GM12878 (cell line): Measurements from ENCODE around the gene SATB1. TPM values are rescaled to one million over a fixed set of nuclear protein-coding genes. Genes with fewer than 3 reads are reported as not detected.

Experiments
- BCLAF1 ChIP-seq: fragments of 450-650 bp; IDR thresholded peaks from 2 replicates; pipeline ENCODE4 v1.6.1; 2017; ENCODE audit warnings: antibody characterized with exemption, mild to moderate bottlenecking, moderate library complexity
- BMI1 ChIP-seq: fragments of 450-650 bp; IDR thresholded peaks from 2 replicates; pipeline ENCODE4 v1.6.1; 2016; ENCODE audit warnings: mild to moderate bottlenecking, moderate library complexity, borderline replicate concordance
- DPF2 ChIP-seq: fragments of 450-650 bp; IDR thresholded peaks from 2 replicates; pipeline ENCODE4 v1.6.1; 2017; ENCODE audit warnings: mild to moderate bottlenecking
- E4F1 ChIP-seq: fragments of 450-650 bp; IDR thresholded peaks from 2 replicates; pipeline ENCODE4 v1.6.1; 2018; ENCODE audit warnings: borderline replicate concordance, mild to moderate bottlenecking; ENCODE audit not compliant: partially characterized antibody
- KDM1A ChIP-seq: fragments of 200-600 bp; sonication (generic); IDR thresholded peaks from 2 replicates; pipeline ENCODE4 v1.6.1; 2016; ENCODE audit warnings: borderline replicate concordance
- NR2C1 ChIP-seq: fragments of 450-650 bp; IDR thresholded peaks from 2 replicates; pipeline ENCODE4 v1.6.1; 2017; ENCODE audit warnings: antibody characterized with exemption, mild to moderate bottlenecking, moderate library complexity
- RUNX3 ChIP-seq: IDR thresholded peaks from 2 replicates; pipeline ENCODE4 v1.6.1; 2012; ENCODE audit warnings: low read length, inconsistent platforms
- SUZ12 ChIP-seq: fragments of 200-600 bp; sonication (generic); IDR thresholded peaks from one replicate; pipeline ENCODE4 v1.6.1; 2018; ENCODE audit warnings: antibody characterized with exemption, mild to moderate bottlenecking; ENCODE audit not compliant: unreplicated experiment
- USF1 ChIP-seq: IDR thresholded peaks from 2 replicates; pipeline ENCODE4 v1.6.1; 2011; ENCODE audit warnings: borderline replicate concordance, low read depth, mild to moderate bottlenecking, moderate library complexity, mixed read lengths, low read length; ENCODE audit not compliant: insufficient read depth; ENCODE audit errors: extremely low read length
- ZBED1 ChIP-seq: IDR thresholded peaks from 2 replicates; pipeline ENCODE4 v1.6.1; 2016; ENCODE audit warnings: borderline replicate concordance
- polyA plus RNA-seq, 11 experiments: library from polyadenylated mRNA; depleted of rRNA in 4 of 11; unstranded in 6 of 11; stranded (reverse) in 5 of 11; fragments of >200 nt; fragmentation: Nextera tagmentation in 4 of 11; fragmentation: Illumina TruSeq in 1 of 11; extraction: Ambion mirVana in 4 of 11; extraction: Trizol in 1 of 11; gene quantifications; 1 replicate in 1 of 11; 2 replicates in 10 of 11; pipeline versions ENCODE4 v1.2.1 to v1.2.3, GENCODE V29; 2011 to 2016; ENCODE audit warnings: inconsistent platforms in 2 of 11, missing spikeins in 2 of 11, low read depth in 1 of 11
- total RNA-seq, 4 experiments: library from RNA; depleted of rRNA in 3 of 4; stranded (reverse); fragments of >200 nt in 3 of 4; fragmentation: Illumina TruSeq in 1 of 4; extraction: Trizol in 1 of 4; gene quantifications; 2 replicates each; pipeline versions ENCODE4 v1.2.1 to v1.2.3, GENCODE V29; 2013 to 2021

SATB1 gene
- total and polyA plus RNA-seq, 10 of the 15 experiments (the other 5 are each of a cell fraction or from before 2014, with no cell fraction given): 0.01 to 0.72 (median 0.07) TPM; not detected in 4

GRCh38 chr3:18337231-18337630, 87.9 kb downstream of the SATB1 start (continued):
- TF ChIP-seq USF1: no peak
- no peak for TF ChIP-seq RUNX3
- no peak for TF ChIP-seq BMI1
- TF ChIP-seq BCLAF1: no peak
- no peak for TF ChIP-seq SUZ12
- TF ChIP-seq ZBED1: no peak
- TF ChIP-seq DPF2: no peak
- TF ChIP-seq E4F1: no peak
- no peak for TF ChIP-seq KDM1A
- no peak for TF ChIP-seq NR2C1
